Heart right ventricle (tissue), 16 donors: ENCODE results near the gene DENND4C. TPM values are rescaled to one million over a fixed set of nuclear protein-coding genes. Genes with fewer than 3 reads are reported as not detected.

Experiments used
- ATAC-seq, 8 donors: fragments of 200-7000 bp; cut with Tn5 transposase; one replicate each; pipeline ENCODE4 v1.9.1; 2020; ENCODE audit warnings: mild to moderate bottlenecking in 8 of 8, moderate library complexity in 8 of 8, moderate number of reproducible peaks in 1 of 8
- DNase-seq, 2 donors: peaks; one replicate each; pipeline ENCODE4 v3.0.0-alpha.2; 2020
- H3K27ac ChIP-seq, 10 donors: fragments of 200-600 bp; sonication (generic) in 2 of 10; one replicate each; pipeline versions ENCODE4 v1.5.0 to v1.8.0; 2020 to 2022; ENCODE audit warnings: mild to moderate bottlenecking in 3 of 10
- H3K27me3 ChIP-seq, 7 donors: fragments of 200-600 bp; one replicate each; pipeline ENCODE4 v1.8.0; 2021 to 2022; ENCODE audit warnings: mild to moderate bottlenecking in 2 of 7
- H3K36me3 ChIP-seq, 9 donors: fragments of 200-600 bp; sonication (generic) in 1 of 9; one replicate each; pipeline versions ENCODE4 v1.5.0 to v1.8.0; 2020 to 2022; ENCODE audit warnings: mild to moderate bottlenecking in 2 of 9
- H3K4me1 ChIP-seq, 9 donors: fragments of 200-600 bp; sonication (generic) in 1 of 9; one replicate each; pipeline versions ENCODE4 v1.5.0 to v1.8.0; 2020 to 2022; ENCODE audit warnings: mild to moderate bottlenecking in 4 of 9
- H3K4me3 ChIP-seq, 10 donors: fragments of 200-600 bp; sonication (generic) in 2 of 10; one replicate each; pipeline versions ENCODE4 v1.5.0 to v1.8.0; 2020 to 2022; ENCODE audit warnings: mild to moderate bottlenecking in 7 of 10, moderate library complexity in 2 of 10
- H3K9me3 ChIP-seq, 11 donors: fragments of 200-600 bp in 10 of 11; sonication (generic) in 2 of 11; one replicate each; pipeline versions ENCODE4 v1.5.0 to v1.8.0; 2013 to 2022; ENCODE audit warnings: mild to moderate bottlenecking in 2 of 11, control low read depth in 1 of 11, moderate library complexity in 1 of 11
- CTCF ChIP-seq, 9 donors: fragments of 200-600 bp; sonication (generic) in 2 of 9; IDR thresholded peaks; one replicate each; pipeline versions ENCODE4 v1.5.0 to v1.8.0; 2021 to 2022; ENCODE audit warnings: antibody characterized with exemption in 9 of 9, mild to moderate bottlenecking in 5 of 9, moderate library complexity in 1 of 9
- WGBS, 2 donors: extraction: QIAGEN DNeasy Blood & Tissue Kit; methylation state at CpG; one replicate each; pipeline ENCODE4 v1.1.7; 2013; ENCODE audit warnings: inconsistent platforms in 1 of 2; 5-methylcytosine and 5-hydroxymethylcytosine counted together
- intact Hi-C, 10 donors: fragments of 100-400 bp; cut with DNase I; formaldehyde crosslinking; loops; one replicate each; pipeline versions ENCODE4 v1.11.1 to v1.14.2; 2022
- polyA plus RNA-seq, 2 donors: library from polyadenylated mRNA; stranded (reverse); fragments of 200-250 nt; gene quantifications; one replicate each; pipeline ENCODE4 v1.2.3, GENCODE V29; 2013
- total RNA-seq, 10 donors: library from RNA; stranded (reverse); fragmentation: NEBNext Ultra II Directional in 3 of 10; extraction: Animal tissue kit (Norgen Biotek cat#: 25700) in 3 of 10; gene quantifications; one replicate each; pipeline versions ENCODE4 v1.2.1 to v1.2.4, GENCODE V29; 2021 to 2023
- donor health status: Arrhythmogenic right ventricular cardiomyopathy.
- donor health status: ischemic (EF 13 %, LVEDD 7.1; RV severe dilation, severe dysfunction).
- donor health status: healthy with polysubstance abuse.
- donor health status: DM: no; HTN: yes; CAD: no.
- donor health status: DM: no; HTN: no; CAD: no.
- donor health status: ischemic (EF 25% LVEDD 6.9; RV normal size, moderate dysfunction).
- donor health status: ischemic (EF 25% LVEDD 5.7; RV mildly dilated, moderate dysfunction).
- donor health status: healthy.
- donor health status: DM: yes; HTN: yes; CAD: no.
- donor health status: Ischemic cardiomyopathy.
- donor health status: ischemic (EF 35%, LVEDD 5.7; RV mildly dilated, moderate dysfunction).
- donor health status: nonischemic (EF 11% LVEDD 7.7; RV severe dilation, severe dysfunction).
- donor health status: DM: yes; HTN: yes; CAD: no.
- donor health status: PGD.
- donor health status: ischemic (EF 29% LVEDD 5.4; RV normal size, mild dysfunction).
- donor health status: nonischemic (EF 23%, LVEDD 6.1; RV moderate dilation, normal function).

DENND4C gene
- total and polyA plus RNA-seq, 12 donors: 5.4 to 28.3 (median 23.5) TPM

DNA sequence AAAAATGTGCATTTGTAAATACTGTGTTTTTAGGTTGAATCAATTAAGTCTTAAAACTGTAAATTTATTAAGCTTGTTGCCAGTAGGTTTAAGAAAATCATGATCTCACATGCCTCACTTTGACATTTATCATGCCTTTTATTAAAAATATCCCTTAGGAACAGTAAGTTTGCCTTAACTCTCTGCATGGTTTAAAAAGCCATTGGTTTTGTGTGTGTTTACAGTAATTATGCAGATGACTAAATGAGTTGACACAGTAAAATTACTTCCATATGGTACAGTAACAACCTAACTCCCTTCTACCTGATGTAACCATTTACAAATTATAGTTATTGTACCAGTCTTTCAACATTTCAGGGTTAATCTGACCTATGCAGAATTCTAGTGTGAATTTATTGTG, 143.0 kb downstream of the DENND4C start:
- H3K9me3 ChIP-seq: no peaks in the 10 kb centered on the region
- peaks cover 0 to 100% (median 59%) of the 10 kb centered on the region in 9 donors for H3K36me3 ChIP-seq
- H3K4me3 ChIP-seq: no peak overlapping the region
- no peaks in the 10 kb centered on the region for H3K27me3 ChIP-seq
- DNase-seq (no peak), ATAC-seq (no peak)
- intact Hi-C loops: loop anchor here in 4 of 10 donors (10.0 kb wide), 4 partner anchors 71 to 289 kb away; no protein-coding TSS in a partner anchor
- H3K4me1 ChIP-seq: peaks cover 0 to 21% (median 16%) of the 10 kb centered on the region in 9 donors
- no peak overlapping the region for H3K27ac ChIP-seq
- no peak for TF ChIP-seq CTCF (IDR thresholded peaks at IDR 0.05)

GRCh38 chr9:19375538-19375937, 145.0 kb downstream of the DENND4C start:
- H3K4me3 ChIP-seq: no peak overlapping the region
- H3K27ac ChIP-seq: no peak overlapping the region
- no peak for ATAC-seq
- TF ChIP-seq CTCF (IDR thresholded peaks at IDR 0.05): no peak
- H3K4me1 ChIP-seq: peaks cover 0 to 30% (median 23%) of the 10 kb centered on the region in 9 donors
- H3K9me3 ChIP-seq: no peaks in the 10 kb centered on the region
- H3K27me3 ChIP-seq: no peaks in the 10 kb centered on the region
- intact Hi-C loops: loop anchor here in 4 of 10 donors (10.0 kb wide), 4 partner anchors 69 to 291 kb away; no protein-coding TSS in a partner anchor
- no peak for DNase-seq
- H3K36me3 ChIP-seq: peaks cover 0 to 90% (median 54%) of the 10 kb centered on the region in 9 donors

DNA sequence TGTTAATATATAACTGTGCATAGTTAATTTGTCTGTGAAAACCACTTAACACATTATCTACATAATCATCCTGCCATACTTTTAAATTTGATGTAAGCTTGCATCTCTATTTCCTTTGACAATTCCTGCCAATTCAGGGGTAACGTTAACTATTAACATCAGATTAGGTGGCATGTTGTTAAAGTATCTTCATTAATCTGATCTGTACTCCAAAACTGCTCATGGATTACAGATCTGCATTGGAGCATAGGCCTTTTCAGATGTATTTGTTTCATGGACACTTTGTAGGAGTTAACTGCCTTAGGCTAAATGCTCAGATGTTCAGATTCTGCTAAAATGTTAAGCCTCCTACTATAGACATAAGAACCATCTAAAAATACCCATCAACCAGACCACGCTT, 146.4 kb downstream of the DENND4C start:
- Histone ChIP-seq H3K27ac (no peak overlapping the region), H3K36me3 (peaks cover 0 to 77% (median 45%) of the 10 kb centered on the region in 9 donors), H3K27me3 (no peaks in the 10 kb centered on the region), H3K9me3 (no peaks in the 10 kb centered on the region), H3K4me1 (peaks cover 0 to 40% (median 27%) of the 10 kb centered on the region in 9 donors), H3K4me3 (peak overlapping the region in 1 of 10 donors; percentile 86)
- no peak for TF ChIP-seq CTCF (IDR thresholded peaks at IDR 0.05)
- WGBS, 2 donors: 53 to 54% methylated on average over 2 of the region's 2 CpGs
- no peak for DNase-seq
- intact Hi-C loops: loop anchor here in 4 of 10 donors (10.0 kb wide), 4 partner anchors 68 to 292 kb away; no protein-coding TSS in a partner anchor
- ATAC-seq: no peak

DNA sequence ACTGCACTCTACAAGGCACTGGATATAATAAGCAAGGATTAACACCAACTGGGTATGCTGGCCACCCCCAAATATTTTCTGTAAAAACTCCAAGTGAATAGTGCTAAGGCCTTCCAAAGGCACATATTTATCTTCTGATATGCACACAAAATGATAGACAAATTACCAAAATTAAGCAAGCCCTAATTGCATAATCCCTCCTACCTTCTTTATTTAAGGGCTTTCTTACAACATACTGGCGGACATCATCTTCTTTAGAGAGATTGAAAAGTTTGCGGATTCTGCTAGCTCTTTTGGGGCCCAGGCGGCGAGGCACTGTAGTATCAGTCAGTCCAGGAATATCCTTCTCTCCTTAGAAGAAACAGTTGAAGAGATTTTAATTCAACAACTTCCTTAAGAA, 147.7 kb downstream of the DENND4C start:
- Histone ChIP-seq H3K4me1 (peaks cover 0 to 40% (median 27%) of the 10 kb centered on the region in 9 donors), H3K36me3 (peaks cover 0 to 64% (median 41%) of the 10 kb centered on the region in 9 donors), H3K9me3 (no peaks in the 10 kb centered on the region), H3K27me3 (no peaks in the 10 kb centered on the region), H3K4me3 (peak overlapping the region in 6 of 10 donors; percentile 7 to 86 (median 71)), H3K27ac (peak overlapping the region in 3 of 10 donors; percentile 1 to 96 (median 9))
- intact Hi-C loops: loop anchor here in 4 of 10 donors (10.0 kb wide), 4 partner anchors 67 to 293 kb away; no protein-coding TSS in a partner anchor
- WGBS, 2 donors: 84 to 89% methylated on average over 4 of the region's 4 CpGs
- DNase-seq (no peak), ATAC-seq (no peak)
- no peak for TF ChIP-seq CTCF (IDR thresholded peaks at IDR 0.05)
